ENCODE data around the gene DIO2. TPM values are rescaled to one million over a fixed set of nuclear protein-coding genes. Genes with fewer than 3 reads are reported as not detected.

Gene DIO2
- polyA plus RNA-seq, 1 experiment, result 70.9 TPM

DNA sequence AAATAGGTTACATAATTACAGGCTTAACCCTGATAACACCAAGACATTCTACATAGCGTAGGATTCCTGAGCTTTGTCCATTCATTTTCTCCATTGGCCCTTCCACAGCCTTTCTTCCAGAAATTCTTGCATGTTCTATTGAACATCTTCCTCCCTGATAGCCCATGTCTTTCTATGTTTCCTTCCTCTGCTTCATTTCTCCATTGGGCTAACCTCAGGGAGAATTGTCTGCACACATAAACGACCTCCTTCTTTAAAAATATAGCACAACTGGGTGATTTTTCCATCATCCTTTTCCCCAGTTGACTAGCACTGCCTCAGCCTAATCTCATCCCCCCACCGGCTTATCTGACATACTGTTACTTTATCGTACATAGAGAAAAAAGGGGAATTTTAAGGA, 11.2 kb downstream of the DIO2 start:
- ChIA-PET POLR2A (no interaction called here), CTCF (interaction anchor here (1.3 kb wide), 2 partner anchors 585 to 1266 kb away, joined by 3 read pairs; no protein-coding TSS in a partner anchor)
- Histone ChIP-seq H3K4me3 (ENCODE audit: low read depth, low read length) (no peak overlapping the region), H3K36me3 (ENCODE audit: control insufficient read depth, insufficient read depth, low read length) (peaks cover 3% of the 10 kb centered on the region; the same call in 1 of the 2 replicates), H3K27me3 (ENCODE audit: control insufficient read depth, insufficient read depth, low read length) (no peaks in the 10 kb centered on the region)
- TF ChIP-seq, protein P1, sequence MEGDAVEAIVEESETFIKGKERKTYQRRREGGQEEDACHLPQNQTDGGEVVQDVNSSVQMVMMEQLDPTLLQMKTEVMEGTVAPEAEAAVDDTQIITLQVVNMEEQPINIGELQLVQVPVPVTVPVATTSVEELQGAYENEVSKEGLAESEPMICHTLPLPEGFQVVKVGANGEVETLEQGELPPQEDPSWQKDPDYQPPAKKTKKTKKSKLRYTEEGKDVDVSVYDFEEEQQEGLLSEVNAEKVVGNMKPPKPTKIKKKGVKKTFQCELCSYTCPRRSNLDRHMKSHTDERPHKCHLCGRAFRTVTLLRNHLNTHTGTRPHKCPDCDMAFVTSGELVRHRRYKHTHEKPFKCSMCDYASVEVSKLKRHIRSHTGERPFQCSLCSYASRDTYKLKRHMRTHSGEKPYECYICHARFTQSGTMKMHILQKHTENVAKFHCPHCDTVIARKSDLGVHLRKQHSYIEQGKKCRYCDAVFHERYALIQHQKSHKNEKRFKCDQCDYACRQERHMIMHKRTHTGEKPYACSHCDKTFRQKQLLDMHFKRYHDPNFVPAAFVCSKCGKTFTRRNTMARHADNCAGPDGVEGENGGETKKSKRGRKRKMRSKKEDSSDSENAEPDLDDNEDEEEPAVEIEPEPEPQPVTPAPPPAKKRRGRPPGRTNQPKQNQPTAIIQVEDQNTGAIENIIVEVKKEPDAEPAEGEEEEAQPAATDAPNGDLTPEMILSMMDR (IDR thresholded peaks at IDR 0.05; ENCODE audit: insufficient read depth, low read depth, low read length), result no peak
- no peak for DNase-seq (ENCODE audit: low read depth)

DNA sequence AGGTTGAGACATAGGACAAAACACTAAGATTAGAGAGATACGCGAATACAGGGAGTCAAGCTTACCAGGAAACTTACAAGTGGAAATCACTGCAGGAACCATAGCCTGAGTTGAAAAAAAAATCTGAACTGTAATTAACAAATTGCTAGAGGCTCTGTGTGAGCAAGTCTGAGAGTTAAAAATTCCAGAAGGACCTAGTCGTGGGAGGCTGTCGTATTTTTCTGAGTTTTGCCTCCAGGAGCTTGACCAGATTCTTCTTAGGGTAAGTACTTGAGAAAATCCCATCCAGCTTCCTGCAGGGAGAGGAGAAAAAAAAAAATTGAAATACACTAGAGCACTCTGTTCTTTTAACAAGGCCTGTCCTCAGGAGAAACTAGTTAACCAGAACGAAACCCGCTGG, 22.7 kb downstream of the DIO2 start:
- ChIA-PET POLR2A (no interaction called here), CTCF (interaction anchor here (1.2 to 1.3 kb wide), 2 partner anchors 14 to 133 kb away, joined by 3 read pairs; no protein-coding TSS in a partner anchor)
- TF ChIP-seq, protein P1 (IDR thresholded peaks at IDR 0.05; ENCODE audit: insufficient read depth, low read depth, low read length), result no peak

DNA sequence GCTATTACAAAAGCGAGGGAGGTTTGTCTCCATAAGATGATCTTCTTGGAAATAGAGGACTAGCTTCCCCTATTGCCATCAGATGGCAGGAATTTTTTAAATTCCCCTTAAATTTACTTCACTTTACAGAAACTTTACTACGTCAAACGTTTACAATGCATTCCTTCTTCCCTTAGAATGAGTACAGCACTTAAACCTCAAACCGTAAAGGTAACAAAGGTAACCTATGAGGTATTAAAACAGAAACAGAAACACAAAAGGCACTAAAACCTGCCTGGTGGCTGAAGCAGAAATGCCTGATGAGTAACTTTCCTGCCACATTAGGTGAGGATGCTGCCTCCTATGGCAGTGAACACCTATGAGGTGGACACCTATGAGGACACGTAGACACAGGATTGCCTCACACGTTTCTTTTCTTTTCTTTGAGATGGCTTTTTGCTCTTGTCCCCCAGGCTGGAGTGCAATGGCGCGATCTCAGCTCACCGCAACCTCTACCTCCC, 25.0 kb downstream of the DIO2 start:
- CTCF ChIA-PET, result no interaction called here
- Histone ChIP-seq H3K36me3 (ENCODE audit: control insufficient read depth, insufficient read depth, low read length) (no peaks in the 10 kb centered on the region), H3K4me3 (ENCODE audit: low read depth, low read length) (no peak overlapping the region), H3K27me3 (ENCODE audit: control insufficient read depth, insufficient read depth, low read length) (no peaks in the 10 kb centered on the region)
- TF ChIP-seq, protein P1 (IDR thresholded peaks at IDR 0.05; ENCODE audit: insufficient read depth, low read depth, low read length), result no peak
- no peak for DNase-seq (ENCODE audit: low read depth)
- POLR2A ChIA-PET, result no interaction called here

More for the DNA sequence above, 22.7 kb downstream of the DIO2 start:
- Histone ChIP-seq H3K36me3 (ENCODE audit: control insufficient read depth, insufficient read depth, low read length) (no peaks in the 10 kb centered on the region), H3K27me3 (ENCODE audit: control insufficient read depth, insufficient read depth, low read length) (no peaks in the 10 kb centered on the region), H3K4me3 (ENCODE audit: low read depth, low read length) (no peak overlapping the region)
- DNase-seq (ENCODE audit: low read depth), result no peak

DNA sequence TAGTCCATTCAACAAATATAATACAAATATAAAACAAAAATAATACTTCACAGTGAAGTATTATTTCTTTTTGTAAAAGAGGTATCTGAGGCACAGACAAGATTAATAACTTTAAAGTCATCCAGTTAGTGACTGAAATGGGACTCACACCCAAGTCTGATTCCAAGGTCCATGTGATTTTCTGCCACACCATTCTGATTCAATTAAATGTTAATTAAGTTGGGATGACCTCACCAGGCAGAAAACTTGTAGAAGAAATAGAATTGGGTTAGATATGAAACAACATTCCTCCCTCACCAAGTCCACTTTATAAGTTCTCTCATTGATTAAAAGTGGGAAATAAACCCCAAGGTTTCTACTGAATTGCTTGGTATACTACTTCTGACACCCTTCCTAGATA, 34.4 kb downstream of the DIO2 start:
- ChIA-PET CTCF (no interaction called here), POLR2A (no interaction called here)
- H3K36me3 ChIP-seq (ENCODE audit: control insufficient read depth, insufficient read depth, low read length), result no peaks in the 10 kb centered on the region
- no peak for DNase-seq (ENCODE audit: low read depth)
- TF ChIP-seq, protein P1 (IDR thresholded peaks at IDR 0.05; ENCODE audit: insufficient read depth, low read depth, low read length), result no peak
- no peak overlapping the region for H3K4me3 ChIP-seq (ENCODE audit: low read depth, low read length)
- H3K27me3 ChIP-seq (ENCODE audit: control insufficient read depth, insufficient read depth, low read length), result no peaks in the 10 kb centered on the region

DNA sequence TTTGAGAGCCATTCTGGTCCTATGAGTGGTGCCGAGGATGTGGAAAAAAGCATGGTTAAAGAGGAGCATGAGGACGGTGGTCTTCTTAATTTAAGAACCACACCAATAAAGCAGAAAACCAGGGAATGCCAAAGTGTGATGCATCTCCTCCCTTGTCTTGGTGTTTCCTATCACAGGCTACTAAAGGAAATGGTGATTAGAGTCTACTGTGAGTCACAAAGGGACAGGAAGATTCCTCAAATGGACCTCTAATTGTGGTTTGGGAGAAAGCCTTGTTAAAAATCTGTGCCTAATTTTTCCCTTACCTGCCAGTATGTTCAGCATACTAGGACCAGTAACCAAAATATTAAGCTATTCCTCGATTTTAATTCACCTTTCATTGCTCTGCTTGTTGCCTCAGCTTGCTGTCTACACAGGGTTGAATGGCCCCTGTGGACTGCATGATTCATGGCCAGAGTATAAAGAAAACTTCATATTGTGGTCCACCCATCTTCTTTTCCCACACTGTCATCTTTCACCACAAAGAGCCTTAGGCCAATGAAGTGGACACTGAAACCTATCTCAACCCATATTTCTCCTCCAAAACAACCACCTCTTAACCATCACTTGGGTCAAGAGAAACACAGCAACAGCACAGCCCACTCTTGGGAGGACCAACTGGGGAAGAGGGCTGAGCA, 38.8 kb downstream of the DIO2 start:
- TF ChIP-seq, protein P1 (IDR thresholded peaks at IDR 0.05; ENCODE audit: insufficient read depth, low read depth, low read length), result no peak
- ChIA-PET CTCF (no interaction called here), POLR2A (no interaction called here)
- DNase-seq (ENCODE audit: low read depth), result no peak
- no peaks in the 10 kb centered on the region for H3K27me3 ChIP-seq (ENCODE audit: control insufficient read depth, insufficient read depth, low read length)
- H3K4me3 ChIP-seq (ENCODE audit: low read depth, low read length), result no peak overlapping the region
- H3K36me3 ChIP-seq (ENCODE audit: control insufficient read depth, insufficient read depth, low read length), result no peaks in the 10 kb centered on the region
